ENCODE data around the gene ZIC4. TPM values are rescaled to one million over a fixed set of nuclear protein-coding genes. Genes with fewer than 3 reads are reported as not detected.

The ZIC4 gene
- total and polyA plus RNA-seq, 2 of the 4 experiments (the other 2 are of a cell fraction), result not detected

DNA sequence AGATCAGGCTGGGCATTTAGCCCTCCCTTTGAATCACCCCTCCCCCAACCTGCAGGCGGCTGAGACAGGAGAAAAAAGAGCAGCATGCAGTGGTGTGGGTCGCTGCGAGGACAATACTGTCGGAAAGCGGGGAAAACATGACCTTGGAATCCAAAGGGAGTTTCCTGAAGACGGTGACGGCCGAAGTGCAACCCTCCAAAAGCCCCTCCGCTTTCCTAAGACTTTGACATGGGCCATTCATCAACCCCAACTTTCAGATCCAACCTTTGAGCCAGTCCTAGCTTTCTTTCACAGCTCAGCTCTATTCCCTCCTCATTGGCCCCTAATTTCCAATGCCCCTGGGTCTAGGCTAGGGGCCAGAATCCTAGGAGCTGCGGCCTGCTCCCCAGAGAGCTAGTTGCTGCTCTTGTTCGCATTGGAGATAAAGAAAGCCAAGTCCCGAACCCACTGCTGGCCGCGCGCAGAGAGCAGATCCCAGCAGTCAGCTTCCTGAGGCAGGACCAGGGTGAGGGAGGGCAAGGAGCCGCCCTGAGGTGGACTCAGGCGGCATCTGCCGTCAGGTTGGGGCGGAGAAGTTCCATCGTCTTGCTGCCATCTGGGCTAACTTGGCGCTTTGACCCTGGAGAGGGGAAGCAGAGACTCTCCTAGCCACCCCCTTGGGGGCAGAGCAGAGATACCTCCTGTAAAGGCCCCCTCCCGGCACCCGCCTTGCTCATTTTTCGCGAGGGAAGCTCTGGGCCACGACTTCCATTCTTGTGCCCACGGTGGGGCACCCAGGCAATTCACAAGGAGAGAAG lies 914 bp downstream of the ZIC4 start:
- no peak for ATAC-seq (ENCODE audit: low read depth)

More for the DNA sequence above, 914 bp downstream of the ZIC4 start:
- Histone ChIP-seq H3K4me3 (ENCODE audit: insufficient read depth, low read depth, low read length) (no peak overlapping the region), H3K4me2 (ENCODE audit: low read depth, low read length) (no peak overlapping the region), H4K91ac (ENCODE audit: insufficient read depth, low read depth, low read length) (no peak overlapping the region), H3K27ac (ENCODE audit: insufficient read depth, low read length) (no peak overlapping the region), H3K56ac (ENCODE audit: extremely low read depth, insufficient read depth, low read length) (no peak overlapping the region), H2AK9ac (replicated peaks; ENCODE audit: low read depth, low read length, poor library complexity) (no peak overlapping the region), H3K4ac (ENCODE audit: low read depth, low read length) (no peak overlapping the region), H2BK20ac (ENCODE audit: low read depth, low read length) (no peak overlapping the region), H3K14ac (replicated peaks; ENCODE audit: low read depth, low read length) (no peak overlapping the region), H4K5ac (ENCODE audit: low read depth, low read length) (no peak overlapping the region), H2BK5ac (ENCODE audit: low read depth, low read length, poor library complexity, severe bottlenecking) (no peak overlapping the region), H3K79me1 (ENCODE audit: low read depth in 1 of 2, low read length in 2 of 2) (no peaks in the 10 kb centered on the region), H4K20me1 (ENCODE audit: insufficient read depth, low read length) (no peaks in the 10 kb centered on the region), H3K18ac (ENCODE audit: low read depth, low read length) (no peak overlapping the region), H2BK120ac (ENCODE audit: low read depth, low read length) (no peak overlapping the region), H3K27me3 (ENCODE audit: control insufficient read depth, insufficient read depth, low read length) (peaks cover 82% of the 10 kb centered on the region), H3K9me1 (ENCODE audit: insufficient read depth, low read length) (0 out of 2 replicates have a peak, but pooled peaks cover under 1% of the 10 kb centered on the region), H3K23ac (ENCODE audit: low read depth, low read length) (no peak overlapping the region), H3K9ac (ENCODE audit: low read depth, low read length) (no peak overlapping the region), H3K4me1 (ENCODE audit: control insufficient read depth, insufficient read depth, low read length) (no peaks in the 10 kb centered on the region), H2AK5ac (ENCODE audit: low read depth, low read length) (no peak overlapping the region), H4K8ac (ENCODE audit: low read depth in 2 of 2, low read length in 2 of 2) (no peak overlapping the region), H3K9me3 (ENCODE audit: control insufficient read depth, insufficient read depth, low read length) (peaks cover 16% of the 10 kb centered on the region), H2BK15ac (ENCODE audit: low read depth, low read length) (no peak overlapping the region), H3K36me3 (ENCODE audit: control insufficient read depth, insufficient read depth, low read length) (no peaks in the 10 kb centered on the region), H2AFZ (replicated peaks; ENCODE audit: low read length, poor library complexity) (no peak overlapping the region)
- TF ChIP-seq RAD21 (IDR thresholded peaks at IDR 0.05; ENCODE audit: low read length), result no peak
- no peak for TF ChIP-seq POLR2A (IDR thresholded peaks at IDR 0.05; ENCODE audit: low read depth, low read length)
- TF ChIP-seq FOS (IDR thresholded peaks at IDR 0.05; ENCODE audit: low read depth, low read length), result no peak
- TF ChIP-seq MAFK (IDR thresholded peaks at IDR 0.05; ENCODE audit: low read depth, low read length), result no peak
- TF ChIP-seq BHLHE40 (IDR thresholded peaks at IDR 0.05; ENCODE audit: low read depth, low read length), result no peak
- no peak for TF ChIP-seq SMC3 (IDR thresholded peaks at IDR 0.05; ENCODE audit: low read depth, low read length)
- TF ChIP-seq MAZ (IDR thresholded peaks at IDR 0.05; ENCODE audit: borderline replicate concordance, low read depth, low read length), result no peak
- TF ChIP-seq RCOR1 (IDR thresholded peaks at IDR 0.05; ENCODE audit: insufficient replicate concordance, low read length), result no peak
- TF ChIP-seq, protein P1, sequence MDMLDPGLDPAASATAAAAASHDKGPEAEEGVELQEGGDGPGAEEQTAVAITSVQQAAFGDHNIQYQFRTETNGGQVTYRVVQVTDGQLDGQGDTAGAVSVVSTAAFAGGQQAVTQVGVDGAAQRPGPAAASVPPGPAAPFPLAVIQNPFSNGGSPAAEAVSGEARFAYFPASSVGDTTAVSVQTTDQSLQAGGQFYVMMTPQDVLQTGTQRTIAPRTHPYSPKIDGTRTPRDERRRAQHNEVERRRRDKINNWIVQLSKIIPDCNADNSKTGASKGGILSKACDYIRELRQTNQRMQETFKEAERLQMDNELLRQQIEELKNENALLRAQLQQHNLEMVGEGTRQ (IDR thresholded peaks at IDR 0.05; ENCODE audit: low read depth, low read length), result no peak
- TF ChIP-seq CHD1 (IDR thresholded peaks at IDR 0.05; ENCODE audit: low read depth, low read length), result no peak
- no peak for TF ChIP-seq MXI1 (IDR thresholded peaks at IDR 0.05; ENCODE audit: borderline replicate concordance, low read depth, low read length)
- TF ChIP-seq, protein P2, sequence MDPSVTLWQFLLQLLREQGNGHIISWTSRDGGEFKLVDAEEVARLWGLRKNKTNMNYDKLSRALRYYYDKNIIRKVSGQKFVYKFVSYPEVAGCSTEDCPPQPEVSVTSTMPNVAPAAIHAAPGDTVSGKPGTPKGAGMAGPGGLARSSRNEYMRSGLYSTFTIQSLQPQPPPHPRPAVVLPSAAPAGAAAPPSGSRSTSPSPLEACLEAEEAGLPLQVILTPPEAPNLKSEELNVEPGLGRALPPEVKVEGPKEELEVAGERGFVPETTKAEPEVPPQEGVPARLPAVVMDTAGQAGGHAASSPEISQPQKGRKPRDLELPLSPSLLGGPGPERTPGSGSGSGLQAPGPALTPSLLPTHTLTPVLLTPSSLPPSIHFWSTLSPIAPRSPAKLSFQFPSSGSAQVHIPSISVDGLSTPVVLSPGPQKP (IDR thresholded peaks at IDR 0.05; ENCODE audit: borderline replicate concordance, low read depth, low read length), result no peak
- TF ChIP-seq, protein P3, sequence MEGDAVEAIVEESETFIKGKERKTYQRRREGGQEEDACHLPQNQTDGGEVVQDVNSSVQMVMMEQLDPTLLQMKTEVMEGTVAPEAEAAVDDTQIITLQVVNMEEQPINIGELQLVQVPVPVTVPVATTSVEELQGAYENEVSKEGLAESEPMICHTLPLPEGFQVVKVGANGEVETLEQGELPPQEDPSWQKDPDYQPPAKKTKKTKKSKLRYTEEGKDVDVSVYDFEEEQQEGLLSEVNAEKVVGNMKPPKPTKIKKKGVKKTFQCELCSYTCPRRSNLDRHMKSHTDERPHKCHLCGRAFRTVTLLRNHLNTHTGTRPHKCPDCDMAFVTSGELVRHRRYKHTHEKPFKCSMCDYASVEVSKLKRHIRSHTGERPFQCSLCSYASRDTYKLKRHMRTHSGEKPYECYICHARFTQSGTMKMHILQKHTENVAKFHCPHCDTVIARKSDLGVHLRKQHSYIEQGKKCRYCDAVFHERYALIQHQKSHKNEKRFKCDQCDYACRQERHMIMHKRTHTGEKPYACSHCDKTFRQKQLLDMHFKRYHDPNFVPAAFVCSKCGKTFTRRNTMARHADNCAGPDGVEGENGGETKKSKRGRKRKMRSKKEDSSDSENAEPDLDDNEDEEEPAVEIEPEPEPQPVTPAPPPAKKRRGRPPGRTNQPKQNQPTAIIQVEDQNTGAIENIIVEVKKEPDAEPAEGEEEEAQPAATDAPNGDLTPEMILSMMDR (conservative IDR thresholded peaks at IDR 0.05; ENCODE audit: low read depth, low read length), result no peak
- no peak for TF ChIP-seq NFE2L2 (IDR thresholded peaks at IDR 0.05; ENCODE audit: low read depth, low read length)
- no peak for TF ChIP-seq CEBPB (IDR thresholded peaks at IDR 0.05; ENCODE audit: low read depth, low read length)
- intact Hi-C loops (cut with micrococcal nuclease), result no loop called here
- 8% methylated on average over 13 of the region's 27 CpGs; no CpG with 5 or more reads in 1 of the 2 experiments for WGBS, 2 experiments (ENCODE audit: extremely low coverage in 2 of 2, insufficient read length in 1 of 2)
- CTCF ChIA-PET, result no interaction called here
- dilution Hi-C loops (cut with HindIII; ENCODE audit: low sequenced_read_pairs, unreplicated experiment), result no loop called here
- POLR2A ChIA-PET (ENCODE audit: unreplicated experiment), result no interaction called here
- DNase-seq, result no peak
- BruUV-seq (replicated peaks), result no TSS peak
- in situ Hi-C loops (cut with MboI; ENCODE audit: low sequenced_read_pairs), result no loop called here
